ENCODE data around the gene GLUD1. TPM values are rescaled to one million over a fixed set of nuclear protein-coding genes. Genes with fewer than 3 reads are reported as not detected.
"Not testable (repeated sequence)": the region's sequence is repeated elsewhere in the genome, so short reads cannot be mapped to it uniquely, and the experiment has no call there.

GLUD1 gene
- total RNA-seq, 1 experiment from 2014 or later: 138 TPM

GRCh38 chr10:87105446-87106124, 10.9 kb upstream of the GLUD1 start:
- Histone ChIP-seq H3K4me1 (ENCODE audit: control insufficient read depth, insufficient read depth, low read length) (no peaks in the 10 kb centered on the region), H3K27ac (ENCODE audit: low read length) (no peak overlapping the region), H3K9me3 (ENCODE audit: control insufficient read depth, insufficient read depth, low read depth, low read length) (no peaks in the 10 kb centered on the region), H3K27me3 (ENCODE audit: control insufficient read depth, insufficient read depth, low read length) (no peaks in the 10 kb centered on the region), H3K36me3 (ENCODE audit: control insufficient read depth, insufficient read depth, low read length) (peaks cover 9% of the 10 kb centered on the region; the same call in 1 of the 2 replicates), H3K4me3 (ENCODE audit: low read depth in 2 of 2, low read length in 2 of 2) (no peak overlapping the region)
- in situ Hi-C loops (cut with HindIII; ENCODE audit: low pct_unique_long_range_greater_than_20kb, low sequenced_read_pairs) (no loop called here), intact Hi-C loops (cut with micrococcal nuclease; ENCODE audit: unreplicated experiment) (no loop called here)
- ATAC-seq (no peak), DNase-seq (ENCODE audit: low read depth, low spot score) (no peak)
- ChIA-PET POLR2A (no interaction called here), CTCF (no interaction called here)
- TF ChIP-seq REST (IDR thresholded peaks at IDR 0.05; ENCODE audit: insufficient read depth in 1 of 2, low read depth in 2 of 2, low read length in 1 of 2) (no peak), SIN3A (IDR thresholded peaks at IDR 0.05; ENCODE audit: borderline replicate concordance, insufficient read depth, low read depth, low read length) (no peak), TCF7L2 (IDR thresholded peaks at IDR 0.05; ENCODE audit: low read depth, low read length) (no peak), POLR2AphosphoS5 (IDR thresholded peaks at IDR 0.05; ENCODE audit: low read depth, low read length) (no peak), CTCF (IDR thresholded peaks at IDR 0.05) (no peak)
- BruUV-seq (replicated peaks): TSS peak; percentile 35

- H3K9me3 ChIP-seq (ENCODE audit: control insufficient read depth, insufficient read depth, low read depth, low read length); H3K4me3 ChIP-seq (ENCODE audit: low read depth in 2 of 2, low read length in 2 of 2); DNase-seq (ENCODE audit: low read depth, low spot score); H3K36me3 ChIP-seq (ENCODE audit: control insufficient read depth, insufficient read depth, low read length); H3K27ac ChIP-seq (ENCODE audit: low read length); H3K27me3 ChIP-seq (ENCODE audit: control insufficient read depth, insufficient read depth, low read length); in situ Hi-C loops (cut with HindIII; ENCODE audit: low pct_unique_long_range_greater_than_20kb, low sequenced_read_pairs); BruUV-seq (replicated peaks); ATAC-seq; intact Hi-C loops (cut with micrococcal nuclease; ENCODE audit: unreplicated experiment); POLR2A ChIA-PET; H3K4me1 ChIP-seq (ENCODE audit: control insufficient read depth, insufficient read depth, low read length); CTCF ChIA-PET: not testable (repeated sequence)
Observed at GRCh38 chr10:87104727-87105126, 10.1 kb upstream of the GLUD1 start.

- in situ Hi-C loops (cut with HindIII; ENCODE audit: low pct_unique_long_range_greater_than_20kb, low sequenced_read_pairs): no loop called here
- Histone ChIP-seq H3K4me3 (ENCODE audit: low read depth in 2 of 2, low read length in 2 of 2) (no peak overlapping the region), H3K36me3 (ENCODE audit: control insufficient read depth, insufficient read depth, low read length) (peaks cover 5% of the 10 kb centered on the region; the same call in 1 of the 2 replicates), H3K27me3 (ENCODE audit: control insufficient read depth, insufficient read depth, low read length) (no peaks in the 10 kb centered on the region), H3K27ac (ENCODE audit: low read length) (no peak overlapping the region), H3K4me1 (ENCODE audit: control insufficient read depth, insufficient read depth, low read length) (no peaks in the 10 kb centered on the region), H3K9me3 (ENCODE audit: control insufficient read depth, insufficient read depth, low read depth, low read length) (no peaks in the 10 kb centered on the region)
- TF ChIP-seq TCF7L2 (IDR thresholded peaks at IDR 0.05; ENCODE audit: low read depth, low read length): no peak
- no peak for TF ChIP-seq POLR2AphosphoS5 (IDR thresholded peaks at IDR 0.05; ENCODE audit: low read depth, low read length)
- no peak for TF ChIP-seq SIN3A (IDR thresholded peaks at IDR 0.05; ENCODE audit: borderline replicate concordance, insufficient read depth, low read depth, low read length)
- TF ChIP-seq REST (IDR thresholded peaks at IDR 0.05; ENCODE audit: insufficient read depth in 1 of 2, low read depth in 2 of 2, low read length in 1 of 2): no peak
- TF ChIP-seq CTCF (IDR thresholded peaks at IDR 0.05): no peak
- CTCF ChIA-PET: no interaction called here
- no TSS peak for BruUV-seq (replicated peaks)
- DNase-seq (ENCODE audit: low read depth, low spot score) (no peak), ATAC-seq (no peak)
- intact Hi-C loops (cut with micrococcal nuclease; ENCODE audit: unreplicated experiment): no loop called here
- POLR2A ChIA-PET: no interaction called here
Observed at GRCh38 chr10:87101996-87102395, 7.4 kb upstream of the GLUD1 start.
